ENCODE results near the gene KCNN4. TPM values are rescaled to one million over a fixed set of nuclear protein-coding genes. Genes with fewer than 3 reads are reported as not detected.

The KCNN4 gene
- total RNA-seq, 1 donor from 2014 or later, result 1.6 TPM

DNA sequence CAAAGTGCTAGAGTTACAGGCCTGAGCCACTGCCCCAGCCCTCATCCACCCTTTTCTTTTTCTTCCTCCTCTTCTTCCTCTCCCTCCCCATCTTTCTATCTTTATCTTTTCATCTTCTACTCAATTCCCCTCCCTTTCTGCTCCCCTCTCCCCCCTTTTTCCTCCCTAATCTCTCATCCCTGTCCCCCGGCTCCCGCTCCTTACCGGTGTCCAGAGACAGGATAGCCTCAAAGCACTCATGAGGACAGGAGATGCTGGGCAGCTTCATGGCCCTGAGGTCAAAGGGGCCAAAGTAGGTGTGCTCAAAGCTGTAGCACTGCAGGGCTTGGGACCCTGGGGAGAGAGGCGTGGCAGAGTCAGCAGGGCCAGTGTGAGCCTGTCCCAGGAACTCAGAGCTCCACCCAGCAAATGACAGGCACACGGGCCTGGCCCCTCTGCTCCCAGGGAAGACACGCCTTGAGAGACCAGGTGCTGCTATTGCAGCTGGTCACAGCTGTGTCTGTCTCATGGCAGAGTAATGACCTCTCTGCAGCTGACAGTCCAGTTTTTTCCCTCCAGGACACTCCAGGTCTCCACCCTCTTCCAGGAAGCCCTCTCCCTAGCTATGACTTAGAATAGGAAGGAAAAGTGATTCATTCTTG, 18.8 kb upstream of the KCNN4 start:
- Mint-ChIP-seq H3K27me3 (peaks cover 57% of the 10 kb centered on the region), H3K4me1 (ENCODE audit: unreplicated experiment) (peaks cover 5% of the 10 kb centered on the region), H3K9me3 (no peaks in the 10 kb centered on the region), H3K27ac (peak overlapping the region; percentile 24), H3K4me3 (peak overlapping the region; percentile 84), H3K36me3 (no peaks in the 10 kb centered on the region)
- TF ChIP-seq, protein P1, sequence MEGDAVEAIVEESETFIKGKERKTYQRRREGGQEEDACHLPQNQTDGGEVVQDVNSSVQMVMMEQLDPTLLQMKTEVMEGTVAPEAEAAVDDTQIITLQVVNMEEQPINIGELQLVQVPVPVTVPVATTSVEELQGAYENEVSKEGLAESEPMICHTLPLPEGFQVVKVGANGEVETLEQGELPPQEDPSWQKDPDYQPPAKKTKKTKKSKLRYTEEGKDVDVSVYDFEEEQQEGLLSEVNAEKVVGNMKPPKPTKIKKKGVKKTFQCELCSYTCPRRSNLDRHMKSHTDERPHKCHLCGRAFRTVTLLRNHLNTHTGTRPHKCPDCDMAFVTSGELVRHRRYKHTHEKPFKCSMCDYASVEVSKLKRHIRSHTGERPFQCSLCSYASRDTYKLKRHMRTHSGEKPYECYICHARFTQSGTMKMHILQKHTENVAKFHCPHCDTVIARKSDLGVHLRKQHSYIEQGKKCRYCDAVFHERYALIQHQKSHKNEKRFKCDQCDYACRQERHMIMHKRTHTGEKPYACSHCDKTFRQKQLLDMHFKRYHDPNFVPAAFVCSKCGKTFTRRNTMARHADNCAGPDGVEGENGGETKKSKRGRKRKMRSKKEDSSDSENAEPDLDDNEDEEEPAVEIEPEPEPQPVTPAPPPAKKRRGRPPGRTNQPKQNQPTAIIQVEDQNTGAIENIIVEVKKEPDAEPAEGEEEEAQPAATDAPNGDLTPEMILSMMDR (conservative IDR thresholded peaks at IDR 0.05), result no peak
- DNase-seq (ENCODE audit: extremely low spot score, unreplicated experiment), result no peak

DNA sequence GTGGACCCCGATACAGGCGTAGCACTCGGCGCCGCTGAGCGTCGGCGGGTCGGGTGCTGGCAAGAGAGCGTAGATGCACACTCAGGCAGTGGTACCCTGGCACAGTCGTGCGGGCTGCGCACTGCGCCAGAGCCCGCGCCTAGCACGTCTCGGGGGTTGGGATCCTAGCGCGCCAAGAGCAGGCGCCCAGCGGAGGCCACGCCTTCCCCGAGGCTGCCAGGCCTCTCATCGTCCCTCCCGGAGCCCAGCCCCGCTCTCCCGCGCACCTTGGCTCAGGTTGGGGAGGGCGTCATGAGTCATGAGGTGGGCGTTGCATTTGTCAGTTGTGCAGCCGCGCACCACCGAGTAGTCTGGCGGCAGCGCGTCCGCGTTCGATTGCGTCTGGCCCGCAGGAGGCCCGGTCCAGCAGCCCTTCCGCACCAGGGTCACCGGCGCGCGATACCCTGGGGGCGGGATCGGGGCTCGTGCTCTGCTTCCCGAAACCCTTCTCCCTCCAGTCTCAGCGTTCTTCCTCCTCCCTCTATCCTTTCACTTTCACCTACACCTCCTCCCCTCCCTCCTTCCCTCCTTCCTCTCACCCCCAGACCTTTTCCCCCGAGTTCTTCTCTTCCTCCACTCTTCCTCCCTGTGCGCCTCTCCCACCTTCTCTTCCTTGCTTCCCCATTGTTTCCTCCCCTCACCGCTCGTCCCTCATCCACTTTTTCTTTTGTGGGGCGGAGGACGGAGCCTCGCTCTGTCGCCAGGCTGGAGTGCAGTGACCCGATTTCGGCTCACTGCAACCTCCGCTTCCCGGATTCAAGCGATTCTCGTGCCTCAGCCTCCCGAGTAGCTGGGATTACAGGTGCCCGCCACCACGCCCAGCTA, 18.0 kb upstream of the KCNN4 start:
- DNase-seq (ENCODE audit: extremely low spot score, unreplicated experiment), result no peak
- Mint-ChIP-seq H3K36me3 (no peaks in the 10 kb centered on the region), H3K27ac (no peak overlapping the region), H3K4me1 (ENCODE audit: unreplicated experiment) (peaks cover 5% of the 10 kb centered on the region), H3K4me3 (peak overlapping the region; percentile 84), H3K27me3 (peaks cover 64% of the 10 kb centered on the region), H3K9me3 (no peaks in the 10 kb centered on the region)
- TF ChIP-seq, protein P1 (conservative IDR thresholded peaks at IDR 0.05), result no peak

DNA sequence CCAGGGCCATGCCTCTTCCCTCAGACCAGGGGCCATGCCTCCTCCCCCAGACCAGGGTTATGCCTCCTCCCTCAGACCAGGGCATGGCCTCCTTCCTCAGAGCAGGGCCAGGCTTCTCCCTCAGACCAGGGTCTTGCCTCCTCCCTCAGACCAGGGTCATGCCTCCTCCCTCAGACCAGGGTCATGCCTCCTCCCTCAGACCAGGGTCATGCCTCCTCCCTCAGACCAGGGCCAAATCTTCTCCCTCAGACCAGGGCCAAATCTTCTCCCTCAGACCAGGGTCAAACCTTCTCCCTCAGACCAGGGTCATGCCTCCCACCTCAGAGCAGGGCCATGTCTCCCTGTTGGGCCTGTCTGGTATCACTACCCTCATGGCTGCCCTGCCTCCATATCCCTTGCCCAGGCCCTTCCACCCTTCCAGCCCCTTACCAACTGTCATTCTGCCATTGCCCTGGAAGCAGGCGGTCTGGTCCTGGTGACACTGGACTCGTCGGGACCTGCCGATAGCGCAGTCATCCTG, 17.3 kb upstream of the KCNN4 start:
- DNase-seq (ENCODE audit: extremely low spot score, unreplicated experiment), result no peak
- H3K27ac Mint-ChIP-seq, result no peak overlapping the region
- H3K9me3 Mint-ChIP-seq, result no peaks in the 10 kb centered on the region
- no peaks in the 10 kb centered on the region for H3K36me3 Mint-ChIP-seq
- TF ChIP-seq, protein P1 (conservative IDR thresholded peaks at IDR 0.05), result no peak
- H3K27me3 Mint-ChIP-seq, result peaks cover 71% of the 10 kb centered on the region
- H3K4me3 Mint-ChIP-seq, result peak overlapping the region; percentile 84
- H3K4me1 Mint-ChIP-seq (ENCODE audit: unreplicated experiment), result peaks cover 5% of the 10 kb centered on the region

DNA sequence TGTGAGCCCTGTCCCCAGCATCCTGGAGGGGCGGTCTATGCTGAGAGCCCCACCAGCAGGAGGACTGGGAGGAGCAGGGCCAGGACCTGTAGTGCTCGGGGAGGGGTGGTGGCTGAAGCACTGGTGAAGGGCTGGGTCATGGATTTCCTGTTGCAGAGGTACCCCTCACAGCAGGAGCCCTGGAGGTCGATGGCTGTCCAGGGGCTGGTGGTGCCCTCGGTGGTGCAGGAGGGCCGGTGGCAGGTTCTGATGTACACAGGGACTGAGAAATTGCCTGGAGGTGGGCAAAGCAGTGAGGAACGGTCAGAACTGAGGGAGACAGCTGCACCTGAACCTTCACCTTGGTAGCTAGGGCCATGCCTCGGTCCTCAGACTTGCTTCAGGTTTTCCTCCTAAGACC, 16.8 kb upstream of the KCNN4 start:
- H3K27ac Mint-ChIP-seq, result no peak overlapping the region
- TF ChIP-seq, protein P1 (conservative IDR thresholded peaks at IDR 0.05), result no peak
- H3K9me3 Mint-ChIP-seq, result no peaks in the 10 kb centered on the region
- H3K4me1 Mint-ChIP-seq (ENCODE audit: unreplicated experiment), result peaks cover 5% of the 10 kb centered on the region
- H3K4me3 Mint-ChIP-seq, result peak overlapping the region; percentile 74
- peaks cover 66% of the 10 kb centered on the region for H3K27me3 Mint-ChIP-seq
- no peak for DNase-seq (ENCODE audit: extremely low spot score, unreplicated experiment)
- no peaks in the 10 kb centered on the region for H3K36me3 Mint-ChIP-seq

DNA sequence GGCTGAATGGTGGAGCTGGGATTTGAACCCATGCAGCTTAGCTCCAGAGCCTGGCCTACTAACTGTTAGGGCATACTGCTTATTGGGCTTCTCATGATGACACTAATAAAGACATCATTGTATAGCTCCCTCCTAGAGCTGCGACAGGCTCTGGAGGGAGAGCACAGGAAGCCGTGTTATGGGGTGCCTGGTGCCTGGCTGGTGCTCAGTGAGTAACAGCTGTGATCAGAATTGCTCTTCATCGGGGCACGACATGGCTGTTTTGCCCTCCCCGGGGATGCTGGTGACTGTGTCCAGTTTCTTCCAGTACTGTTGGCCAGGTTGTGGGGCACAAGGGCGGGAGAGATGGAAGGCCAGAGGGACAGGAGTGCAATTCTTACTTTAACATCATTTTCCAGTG, 16.3 kb upstream of the KCNN4 start:
- Mint-ChIP-seq H3K4me3 (peak overlapping the region; percentile 74), H3K9me3 (no peaks in the 10 kb centered on the region), H3K36me3 (no peaks in the 10 kb centered on the region), H3K27ac (no peak overlapping the region), H3K27me3 (peaks cover 66% of the 10 kb centered on the region), H3K4me1 (ENCODE audit: unreplicated experiment) (peaks cover 5% of the 10 kb centered on the region)
- TF ChIP-seq, protein P1 (conservative IDR thresholded peaks at IDR 0.05), result no peak
- no peak for DNase-seq (ENCODE audit: extremely low spot score, unreplicated experiment)
